HEK293 (cell line): Measurements from ENCODE around the gene PDZD4.

Source experiments
- CTCF ChIA-PET: fragments of 350-600 bp; formaldehyde crosslinking; extraction: SDS; loops from one replicate; lab custom pipeline; 2021; ENCODE audit warnings: antibody characterized with exemption; lab: Yijun Ruan, JAX
- POLR2A ChIA-PET: fragments of 300-600 bp; formaldehyde crosslinking; extraction: SDS; loops from one replicate; lab custom pipeline; 2020; ENCODE audit warnings: antibody characterized with exemption, inconsistent platforms; lab: Yijun Ruan, JAX
- H3K27ac ChIP-seq: fragments of 200-500 bp; sonication (Bioruptor generic); 2 replicates; pipeline ENCODE4 v1.5.1; 2014; ENCODE audit warnings: low read depth, low read length, control low read depth, inconsistent platforms; ENCODE audit errors: extremely low read depth
- H3K36me3 ChIP-seq, 2 experiments: fragments of 200-500 bp in 1 of 2; sonication (Bioruptor generic) in 1 of 2; 1 replicate in 1 of 2; 2 replicates in 1 of 2; pipeline ENCODE4 v1.5.1; 2014 to 2017; ENCODE audit warnings: inconsistent platforms in 2 of 2, low read length in 2 of 2; ENCODE audit not compliant: control insufficient read depth in 2 of 2, insufficient read depth in 1 of 2
- H3K4me1 ChIP-seq: fragments of 200-500 bp; sonication (Bioruptor generic); 2 replicates; pipeline ENCODE4 v1.5.1; 2014; ENCODE audit warnings: mild to moderate bottlenecking, low read length, inconsistent platforms; ENCODE audit not compliant: control insufficient read depth, insufficient read depth
- H3K4me3 ChIP-seq: 2 replicates; pipeline ENCODE4 v1.5.1; 2011; ENCODE audit warnings: low read depth, mild to moderate bottlenecking, control low read depth, low read length, moderate library complexity
- H3K9me3 ChIP-seq: fragments of 200-500 bp; sonication (Bioruptor generic); 2 replicates; pipeline ENCODE4 v1.5.1; 2014; ENCODE audit warnings: low read depth, low read length, inconsistent platforms; ENCODE audit not compliant: control insufficient read depth, insufficient read depth
- IKZF3 ChIP-seq: fragments of 450-650 bp; IDR thresholded peaks from 2 replicates; pipeline ENCODE4 v1.5.0; 2018; ENCODE audit warnings: missing biosample characterization, mild to moderate bottlenecking, missing genetic modification characterization, moderate library complexity
- KLF10 ChIP-seq: fragments of 450-650 bp; IDR thresholded peaks from 2 replicates; pipeline ENCODE4 v1.5.1; 2018; ENCODE audit warnings: missing biosample characterization, mild to moderate bottlenecking, missing genetic modification characterization
- SALL2 ChIP-seq: fragments of 450-650 bp; formaldehyde crosslinking; IDR thresholded peaks from 2 replicates; pipeline ENCODE4 v1.5.0; 2017; ENCODE audit warnings: missing biosample characterization, mild to moderate bottlenecking, missing genetic modification characterization, borderline replicate concordance
- SCRT1 ChIP-seq: fragments of 450-650 bp; formaldehyde crosslinking; IDR thresholded peaks from 2 replicates; pipeline ENCODE4 v1.5.1; 2016; ENCODE audit warnings: missing biosample characterization, missing genetic modification characterization, borderline replicate concordance
- TSHZ1 ChIP-seq: fragments of 450-650 bp; formaldehyde crosslinking; IDR thresholded peaks from 2 replicates; pipeline ENCODE4 v1.5.1; 2016; ENCODE audit warnings: missing biosample characterization, missing genetic modification characterization, borderline replicate concordance
- ZIC2 ChIP-seq: fragments of 450-650 bp; formaldehyde crosslinking; IDR thresholded peaks from 2 replicates; pipeline ENCODE4 v1.5.1; 2016; ENCODE audit warnings: missing biosample characterization, missing genetic modification characterization
- ZNF174 ChIP-seq: fragments of 450-650 bp; formaldehyde crosslinking; IDR thresholded peaks from 2 replicates; pipeline ENCODE4 v1.5.0; 2017; ENCODE audit warnings: missing biosample characterization, mild to moderate bottlenecking, missing genetic modification characterization
- ZNF175 ChIP-seq: fragments of 450-650 bp; formaldehyde crosslinking; IDR thresholded peaks from 2 replicates; pipeline ENCODE4 v1.5.1; 2016; ENCODE audit warnings: missing biosample characterization, missing genetic modification characterization
- ZNF184 ChIP-seq: fragments of 450-650 bp; IDR thresholded peaks from 2 replicates; pipeline ENCODE4 v1.5.1; 2018; ENCODE audit warnings: missing biosample characterization, mild to moderate bottlenecking, missing genetic modification characterization
- ZNF211 ChIP-seq: fragments of 450-650 bp; formaldehyde crosslinking; IDR thresholded peaks from 2 replicates; pipeline ENCODE4 v1.5.1; 2016; ENCODE audit warnings: low read depth, missing biosample characterization, missing genetic modification characterization
- ZNF24 ChIP-seq: fragments of 450-650 bp; formaldehyde crosslinking; IDR thresholded peaks from 2 replicates; pipeline ENCODE4 v1.5.1; 2016; ENCODE audit warnings: missing biosample characterization, missing genetic modification characterization
- ZNF292 ChIP-seq: fragments of 450-650 bp; formaldehyde crosslinking; IDR thresholded peaks from 2 replicates; pipeline ENCODE4 v1.5.1; 2016; ENCODE audit warnings: low read depth, missing biosample characterization, missing genetic modification characterization, borderline replicate concordance
- ZNF37A ChIP-seq: fragments of 450-650 bp; IDR thresholded peaks from 2 replicates; pipeline ENCODE4 v1.5.1; 2018; ENCODE audit warnings: missing biosample characterization, missing genetic modification characterization
- ZNF391 ChIP-seq: fragments of 450-650 bp; formaldehyde crosslinking; IDR thresholded peaks from 2 replicates; pipeline ENCODE4 v1.5.1; 2016; ENCODE audit warnings: low read depth, missing biosample characterization, missing genetic modification characterization, borderline replicate concordance
- ZNF560 ChIP-seq: fragments of 450-650 bp; formaldehyde crosslinking; IDR thresholded peaks from 2 replicates; pipeline ENCODE4 v1.5.1; 2017; ENCODE audit warnings: missing biosample characterization, missing genetic modification characterization, borderline replicate concordance
- ZNF623 ChIP-seq: fragments of 450-650 bp; formaldehyde crosslinking; IDR thresholded peaks from 2 replicates; pipeline ENCODE4 v1.5.1; 2016; ENCODE audit warnings: missing biosample characterization, missing genetic modification characterization
- ZNF626 ChIP-seq: fragments of 450-650 bp; sonication (Bioruptor Pico); formaldehyde crosslinking; IDR thresholded peaks from 2 replicates; pipeline ENCODE4 v1.5.1; 2018; ENCODE audit warnings: missing biosample characterization, missing genetic modification characterization, inconsistent platforms
- ZNF629 ChIP-seq: fragments of 450-650 bp; formaldehyde crosslinking; IDR thresholded peaks from 2 replicates; pipeline ENCODE4 v1.5.1; 2017; ENCODE audit warnings: missing biosample characterization, missing genetic modification characterization
- ZNF692 ChIP-seq: fragments of 450-650 bp; formaldehyde crosslinking; IDR thresholded peaks from 2 replicates; pipeline ENCODE4 v1.5.1; 2016; ENCODE audit warnings: missing biosample characterization, missing genetic modification characterization
- ZNF707 ChIP-seq: fragments of 450-650 bp; formaldehyde crosslinking; IDR thresholded peaks from 2 replicates; pipeline ENCODE4 v1.5.1; 2016; ENCODE audit warnings: missing biosample characterization, missing genetic modification characterization
- ZSCAN30 ChIP-seq: fragments of 450-650 bp; IDR thresholded peaks from 2 replicates; pipeline ENCODE4 v1.5.1; 2018; ENCODE audit warnings: missing biosample characterization, mild to moderate bottlenecking, missing genetic modification characterization, moderate library complexity
- TF ChIP-seq, protein P1 (sequence below): fragments of 450-650 bp; formaldehyde crosslinking; IDR thresholded peaks from 2 replicates; pipeline ENCODE4 v1.5.1; 2016; ENCODE audit warnings: missing biosample characterization, missing genetic modification characterization, borderline replicate concordance
- TF ChIP-seq, protein P2 (sequence below): fragments of 450-650 bp; formaldehyde crosslinking; IDR thresholded peaks from 2 replicates; pipeline ENCODE4 v1.5.1; 2016; ENCODE audit warnings: missing biosample characterization, missing genetic modification characterization, low read depth

The PDZD4 gene

GRCh38 chrX:153867671-153868070 is 37.3 kb upstream of the PDZD4 start (continued):
- TF ChIP-seq ZNF211: no peak
- TF ChIP-seq ZNF24 (tag by site-specific recombination): no peak
- TF ChIP-seq ZNF391 (tag by site-specific recombination): no peak
- no peak for TF ChIP-seq IKZF3 (tag by site-specific recombination)
- no peak for TF ChIP-seq ZIC2 (tag by site-specific recombination)
- TF ChIP-seq ZNF174 (tag by site-specific recombination): no peak
- no peak for TF ChIP-seq ZSCAN30 (tag by site-specific recombination)

GRCh38 chrX:153867139-153867538 is 36.8 kb upstream of the PDZD4 start:
- Histone ChIP-seq H3K9me3 (no peaks in the 10 kb centered on the region), H3K4me3 (no peak overlapping the region)
- TF ChIP-seq, protein P1, sequence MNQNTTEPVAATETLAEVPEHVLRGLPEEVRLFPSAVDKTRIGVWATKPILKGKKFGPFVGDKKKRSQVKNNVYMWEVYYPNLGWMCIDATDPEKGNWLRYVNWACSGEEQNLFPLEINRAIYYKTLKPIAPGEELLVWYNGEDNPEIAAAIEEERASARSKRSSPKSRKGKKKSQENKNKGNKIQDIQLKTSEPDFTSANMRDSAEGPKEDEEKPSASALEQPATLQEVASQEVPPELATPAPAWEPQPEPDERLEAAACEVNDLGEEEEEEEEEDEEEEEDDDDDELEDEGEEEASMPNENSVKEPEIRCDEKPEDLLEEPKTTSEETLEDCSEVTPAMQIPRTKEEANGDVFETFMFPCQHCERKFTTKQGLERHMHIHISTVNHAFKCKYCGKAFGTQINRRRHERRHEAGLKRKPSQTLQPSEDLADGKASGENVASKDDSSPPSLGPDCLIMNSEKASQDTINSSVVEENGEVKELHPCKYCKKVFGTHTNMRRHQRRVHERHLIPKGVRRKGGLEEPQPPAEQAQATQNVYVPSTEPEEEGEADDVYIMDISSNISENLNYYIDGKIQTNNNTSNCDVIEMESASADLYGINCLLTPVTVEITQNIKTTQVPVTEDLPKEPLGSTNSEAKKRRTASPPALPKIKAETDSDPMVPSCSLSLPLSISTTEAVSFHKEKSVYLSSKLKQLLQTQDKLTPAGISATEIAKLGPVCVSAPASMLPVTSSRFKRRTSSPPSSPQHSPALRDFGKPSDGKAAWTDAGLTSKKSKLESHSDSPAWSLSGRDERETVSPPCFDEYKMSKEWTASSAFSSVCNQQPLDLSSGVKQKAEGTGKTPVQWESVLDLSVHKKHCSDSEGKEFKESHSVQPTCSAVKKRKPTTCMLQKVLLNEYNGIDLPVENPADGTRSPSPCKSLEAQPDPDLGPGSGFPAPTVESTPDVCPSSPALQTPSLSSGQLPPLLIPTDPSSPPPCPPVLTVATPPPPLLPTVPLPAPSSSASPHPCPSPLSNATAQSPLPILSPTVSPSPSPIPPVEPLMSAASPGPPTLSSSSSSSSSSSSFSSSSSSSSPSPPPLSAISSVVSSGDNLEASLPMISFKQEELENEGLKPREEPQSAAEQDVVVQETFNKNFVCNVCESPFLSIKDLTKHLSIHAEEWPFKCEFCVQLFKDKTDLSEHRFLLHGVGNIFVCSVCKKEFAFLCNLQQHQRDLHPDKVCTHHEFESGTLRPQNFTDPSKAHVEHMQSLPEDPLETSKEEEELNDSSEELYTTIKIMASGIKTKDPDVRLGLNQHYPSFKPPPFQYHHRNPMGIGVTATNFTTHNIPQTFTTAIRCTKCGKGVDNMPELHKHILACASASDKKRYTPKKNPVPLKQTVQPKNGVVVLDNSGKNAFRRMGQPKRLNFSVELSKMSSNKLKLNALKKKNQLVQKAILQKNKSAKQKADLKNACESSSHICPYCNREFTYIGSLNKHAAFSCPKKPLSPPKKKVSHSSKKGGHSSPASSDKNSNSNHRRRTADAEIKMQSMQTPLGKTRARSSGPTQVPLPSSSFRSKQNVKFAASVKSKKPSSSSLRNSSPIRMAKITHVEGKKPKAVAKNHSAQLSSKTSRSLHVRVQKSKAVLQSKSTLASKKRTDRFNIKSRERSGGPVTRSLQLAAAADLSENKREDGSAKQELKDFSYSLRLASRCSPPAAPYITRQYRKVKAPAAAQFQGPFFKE: no peak
- TF ChIP-seq, protein P2, sequence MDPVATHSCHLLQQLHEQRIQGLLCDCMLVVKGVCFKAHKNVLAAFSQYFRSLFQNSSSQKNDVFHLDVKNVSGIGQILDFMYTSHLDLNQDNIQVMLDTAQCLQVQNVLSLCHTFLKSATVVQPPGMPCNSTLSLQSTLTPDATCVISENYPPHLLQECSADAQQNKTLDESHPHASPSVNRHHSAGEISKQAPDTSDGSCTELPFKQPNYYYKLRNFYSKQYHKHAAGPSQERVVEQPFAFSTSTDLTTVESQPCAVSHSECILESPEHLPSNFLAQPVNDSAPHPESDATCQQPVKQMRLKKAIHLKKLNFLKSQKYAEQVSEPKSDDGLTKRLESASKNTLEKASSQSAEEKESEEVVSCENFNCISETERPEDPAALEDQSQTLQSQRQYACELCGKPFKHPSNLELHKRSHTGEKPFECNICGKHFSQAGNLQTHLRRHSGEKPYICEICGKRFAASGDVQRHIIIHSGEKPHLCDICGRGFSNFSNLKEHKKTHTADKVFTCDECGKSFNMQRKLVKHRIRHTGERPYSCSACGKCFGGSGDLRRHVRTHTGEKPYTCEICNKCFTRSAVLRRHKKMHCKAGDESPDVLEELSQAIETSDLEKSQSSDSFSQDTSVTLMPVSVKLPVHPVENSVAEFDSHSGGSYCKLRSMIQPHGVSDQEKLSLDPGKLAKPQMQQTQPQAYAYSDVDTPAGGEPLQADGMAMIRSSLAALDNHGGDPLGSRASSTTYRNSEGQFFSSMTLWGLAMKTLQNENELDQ (tag by site-specific recombination): no peak
- TF ChIP-seq SALL2 (tag by site-specific recombination) (no peak), ZNF626 (tag by site-specific recombination) (no peak), KLF10 (no peak), ZNF707 (tag by site-specific recombination) (no peak), ZNF184 (tag by site-specific recombination) (no peak), ZNF629 (no peak), ZNF692 (tag by site-specific recombination) (no peak), ZNF175 (tag by site-specific recombination) (no peak), ZNF560 (tag by site-specific recombination) (no peak), SCRT1 (no peak), TSHZ1 (tag by site-specific recombination) (no peak), ZNF623 (tag by site-specific recombination) (no peak), ZNF292 (tag by site-specific recombination) (no peak), ZNF37A (tag by site-specific recombination) (no peak)
- TF ChIP-seq, all 188 proteins: peak for 0
- POLR2A ChIA-PET: no interaction called here
- CTCF ChIA-PET: no interaction called here
- Histone ChIP-seq H3K4me1 (no peaks in the 10 kb centered on the region), H3K27ac (no peak overlapping the region), H3K36me3 (no peaks in the 10 kb centered on the region)
